AG04450 (cell line): ENCODE results near the gene CCDC13. TPM values are rescaled to one million over a fixed set of nuclear protein-coding genes. Genes with fewer than 3 reads are reported as not detected.
A peak's percentile ranks its signal among the peaks of the same experiment; 100 is the strongest.

ENCODE experiments used
- CTCF ChIA-PET: fragments of 300-600, 350-600 bp; formaldehyde crosslinking; extraction: SDS; loops from one replicate; lab custom pipeline; 2022; ENCODE audit warnings: antibody characterized with exemption, inconsistent platforms; lab: Charles Lee
- POLR2A ChIA-PET: fragments of 350-600 bp; formaldehyde crosslinking; extraction: SDS; loops from one replicate; lab custom pipeline; 2021; ENCODE audit warnings: antibody characterized with exemption, inconsistent platforms; lab: Yijun Ruan, JAX
- DNase-seq: peaks from one replicate; pipeline ENCODE4 v3.0.0-alpha.2; 2011; ENCODE audit warnings: low read depth, low spot score
- H3K27ac ChIP-seq: one replicate; pipeline ENCODE4 v1.5.1; 2012; ENCODE audit warnings: low read depth, low read length, control low read depth
- H3K27me3 ChIP-seq: one replicate; pipeline ENCODE4 v1.6.0; 2012; ENCODE audit warnings: low read length; ENCODE audit not compliant: control insufficient read depth, insufficient read depth
- H3K4me3 ChIP-seq: 2 replicates; pipeline ENCODE4 v1.5.1; 2011; ENCODE audit warnings: mild to moderate bottlenecking, low read depth, low read length, control low read depth
- H3K9me3 ChIP-seq: 2 replicates; pipeline ENCODE4 v1.5.1; 2012; ENCODE audit warnings: low read length; ENCODE audit not compliant: control insufficient read depth, insufficient read depth
- polyA plus RNA-seq: library from polyadenylated mRNA; depleted of rRNA; stranded (reverse); fragments of >200 nt; gene quantifications from 2 replicates; pipeline ENCODE4 v1.2.3, GENCODE V29; 2011
- TF ChIP-seq, protein P1 (sequence below): IDR thresholded peaks from 2 replicates; pipeline ENCODE4 v1.5.1; 2011; ENCODE audit warnings: low read depth, low read length, control low read depth, inconsistent platforms

CCDC13 gene
- polyA plus RNA-seq, 1 experiment: 0.20 TPM

- CTCF ChIA-PET: no interaction called here
- DNase-seq: no peak
- H3K4me3 ChIP-seq: peak overlapping the region; percentile 59
- TF ChIP-seq, protein P1, sequence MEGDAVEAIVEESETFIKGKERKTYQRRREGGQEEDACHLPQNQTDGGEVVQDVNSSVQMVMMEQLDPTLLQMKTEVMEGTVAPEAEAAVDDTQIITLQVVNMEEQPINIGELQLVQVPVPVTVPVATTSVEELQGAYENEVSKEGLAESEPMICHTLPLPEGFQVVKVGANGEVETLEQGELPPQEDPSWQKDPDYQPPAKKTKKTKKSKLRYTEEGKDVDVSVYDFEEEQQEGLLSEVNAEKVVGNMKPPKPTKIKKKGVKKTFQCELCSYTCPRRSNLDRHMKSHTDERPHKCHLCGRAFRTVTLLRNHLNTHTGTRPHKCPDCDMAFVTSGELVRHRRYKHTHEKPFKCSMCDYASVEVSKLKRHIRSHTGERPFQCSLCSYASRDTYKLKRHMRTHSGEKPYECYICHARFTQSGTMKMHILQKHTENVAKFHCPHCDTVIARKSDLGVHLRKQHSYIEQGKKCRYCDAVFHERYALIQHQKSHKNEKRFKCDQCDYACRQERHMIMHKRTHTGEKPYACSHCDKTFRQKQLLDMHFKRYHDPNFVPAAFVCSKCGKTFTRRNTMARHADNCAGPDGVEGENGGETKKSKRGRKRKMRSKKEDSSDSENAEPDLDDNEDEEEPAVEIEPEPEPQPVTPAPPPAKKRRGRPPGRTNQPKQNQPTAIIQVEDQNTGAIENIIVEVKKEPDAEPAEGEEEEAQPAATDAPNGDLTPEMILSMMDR: no peak
- no peak overlapping the region for H3K27ac ChIP-seq
- peaks cover 7% of the 10 kb centered on the region; the same call in 1 of the 2 replicates for H3K9me3 ChIP-seq
- no peaks in the 10 kb centered on the region for H3K27me3 ChIP-seq
- POLR2A ChIA-PET: no interaction called here
Observed at GRCh38 chr3:42773409-42773751, 327 bp upstream of the CCDC13 start.

DNA sequence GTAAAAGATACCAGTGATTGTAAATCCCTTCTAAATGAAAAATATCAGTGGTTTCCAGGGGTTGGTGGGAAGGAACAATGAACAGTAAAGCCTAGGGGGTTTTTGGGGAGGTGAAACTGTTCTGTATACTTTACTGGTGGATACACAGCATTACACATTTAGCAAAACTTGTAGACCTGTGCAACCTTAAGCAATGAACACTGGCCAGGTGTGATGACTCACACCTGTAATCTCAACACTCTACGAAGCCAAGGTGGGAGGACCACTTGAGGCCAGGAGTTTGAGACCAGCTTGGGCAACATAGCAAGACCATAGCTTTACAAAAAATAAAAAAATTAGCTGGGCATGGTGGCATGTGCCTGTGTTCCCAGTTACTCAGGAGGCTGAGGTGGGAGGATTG is 1.8 kb downstream of the CCDC13 start:
- TF ChIP-seq, protein P1: no peak
- H3K9me3 ChIP-seq: peaks cover 7% of the 10 kb centered on the region; the same call in 1 of the 2 replicates
- POLR2A ChIA-PET: no interaction called here
- H3K27ac ChIP-seq: no peak overlapping the region
- H3K4me3 ChIP-seq: no peak overlapping the region
- H3K27me3 ChIP-seq: no peaks in the 10 kb centered on the region
- CTCF ChIA-PET: no interaction called here
- DNase-seq: no peak

DNA sequence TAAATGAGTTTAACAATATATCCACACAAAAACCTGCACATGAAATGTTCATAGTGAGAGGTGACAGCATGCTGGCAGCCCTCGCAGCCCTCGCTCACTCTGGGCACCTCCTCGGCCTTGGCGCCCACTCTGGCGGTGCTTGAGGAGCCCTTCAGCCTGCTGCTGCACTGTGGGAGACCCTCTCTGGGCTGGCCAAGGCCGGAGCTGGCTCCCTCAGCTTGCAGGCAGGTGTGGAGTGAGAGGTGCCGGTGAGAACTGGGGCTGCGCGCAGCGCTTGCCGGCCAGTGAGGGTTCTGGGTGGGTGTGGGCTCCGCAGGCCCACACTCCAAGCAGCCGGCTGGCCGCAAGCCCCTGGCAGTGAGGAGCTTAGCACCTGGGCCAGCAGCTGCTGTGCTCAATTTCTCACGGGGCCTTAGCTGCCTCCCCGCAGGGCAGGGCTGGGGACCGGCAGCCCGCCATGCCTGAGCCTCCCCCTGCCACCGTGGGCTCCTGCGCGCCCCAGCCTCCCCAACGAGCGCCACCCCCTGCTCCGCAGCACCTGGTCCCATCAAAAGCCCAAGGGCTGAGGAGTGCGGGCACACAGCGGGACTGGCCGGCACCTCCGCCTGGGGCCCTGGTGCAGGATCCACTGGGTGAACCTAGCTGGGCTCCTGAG is 3.4 kb downstream of the CCDC13 start:
- no peak overlapping the region for H3K27ac ChIP-seq
- DNase-seq: no peak
- H3K4me3 ChIP-seq: no peak overlapping the region
- H3K27me3 ChIP-seq: peaks cover 3% of the 10 kb centered on the region
- peaks cover 7% of the 10 kb centered on the region; the same call in 1 of the 2 replicates for H3K9me3 ChIP-seq
- ChIA-PET CTCF (no interaction called here), POLR2A (no interaction called here)
- TF ChIP-seq, protein P1: no peak

- TF ChIP-seq, protein P1: no peak
- peaks cover 4% of the 10 kb centered on the region for H3K27me3 ChIP-seq
- POLR2A ChIA-PET: no interaction called here
- no peak for DNase-seq
- CTCF ChIA-PET: no interaction called here
- no peak overlapping the region for H3K27ac ChIP-seq
- H3K4me3 ChIP-seq: no peak overlapping the region
- H3K9me3 ChIP-seq: peaks cover 4% of the 10 kb centered on the region; the same call in 1 of the 2 replicates
Observed at GRCh38 chr3:42764561-42765295, 8.3 kb downstream of the CCDC13 start.

GRCh38 chr3:42764115-42764514 is 8.9 kb downstream of the CCDC13 start:
- Histone ChIP-seq H3K27ac (no peak overlapping the region), H3K27me3 (peaks cover 4% of the 10 kb centered on the region), H3K9me3 (no peaks in the 10 kb centered on the region), H3K4me3 (no peak overlapping the region)
- ChIA-PET CTCF (interaction anchor here (1.0 kb wide), 1 partner anchor 16 kb away, joined by 5 read pairs; no protein-coding TSS in a partner anchor), POLR2A (no interaction called here)
- DNase-seq: no peak
- TF ChIP-seq, protein P1: no peak
